Nephron (organoid): Measurements from ENCODE around the gene TP53BP1.
A peak's percentile ranks its signal among the peaks of the same experiment; 100 is the strongest.
"Not testable (repeated sequence)": the region's sequence is repeated elsewhere in the genome, so short reads cannot be mapped to it uniquely, and the experiment has no call there.

ENCODE experiments used
- H3K27ac Mint-ChIP-seq, 3 experiments: 2 replicates each; pipeline ENCODE4 v1.8.0; 2020; ENCODE audit warnings: mixed read lengths in 3 of 3, mild to moderate bottlenecking in 2 of 3, moderate library complexity in 1 of 3
- H3K27me3 Mint-ChIP-seq: 2 replicates; pipeline ENCODE4 v1.8.0; 2021; ENCODE audit warnings: low read depth, mild to moderate bottlenecking, moderate library complexity, mixed read lengths
- H3K36me3 Mint-ChIP-seq: 2 replicates; pipeline ENCODE4 v1.8.0; 2020; ENCODE audit warnings: low read depth, mixed read lengths
- H3K4me1 Mint-ChIP-seq: 2 replicates; pipeline ENCODE4 v1.8.0; 2020; ENCODE audit warnings: mixed read lengths
- H3K4me3 Mint-ChIP-seq, 3 experiments: 2 replicates each; pipeline ENCODE4 v1.8.0; 2020; ENCODE audit warnings: mild to moderate bottlenecking in 3 of 3, mixed read lengths in 3 of 3, moderate library complexity in 2 of 3
- H3K9me3 Mint-ChIP-seq: 2 replicates; pipeline ENCODE4 v1.8.0; 2020; ENCODE audit warnings: mixed read lengths
- CTCF ChIP-seq, 3 experiments: fragments of 200-600 bp; sonication (generic); IDR thresholded peaks; one replicate each; pipeline ENCODE4 v1.5.0; 2021; ENCODE audit warnings: antibody characterized with exemption in 3 of 3; ENCODE audit not compliant: unreplicated experiment in 3 of 3

Gene TP53BP1

GRCh38 chr15:43492673-43493601 is at the start of gene TP53BP1:
TSS of gene TP53BP1 (minus strand) at chr15:43493156. CDS start at chr15:43493043, 113 bp downstream.
- Mint-ChIP-seq H3K4me3 (peak within 1 kb of the TSS; percentile 90 to 93 (median 92)), H3K36me3 (peaks cover 34% of the 10 kb centered on the region), H3K27ac (peak within 1 kb of the TSS; percentile 72 to 93 (median 84)), H3K27me3 (no peaks in the 10 kb centered on the region), H3K4me1 (peaks cover 34% of the 10 kb centered on the region), H3K9me3 (no peaks in the 10 kb centered on the region)
- TF ChIP-seq CTCF (IDR thresholded peaks at IDR 0.05; ENCODE audit: unreplicated experiment in 3 of 3): no peak

- no peak overlapping the region for H3K27ac Mint-ChIP-seq
- H3K4me1 Mint-ChIP-seq: no peaks in the 10 kb centered on the region
- H3K27me3 Mint-ChIP-seq: no peaks in the 10 kb centered on the region
- peaks cover 24% of the 10 kb centered on the region for H3K36me3 Mint-ChIP-seq
- TF ChIP-seq CTCF (IDR thresholded peaks at IDR 0.05; ENCODE audit: unreplicated experiment in 3 of 3): no peak
- peaks cover 8% of the 10 kb centered on the region for H3K9me3 Mint-ChIP-seq
- no peak overlapping the region for H3K4me3 Mint-ChIP-seq
Measured at GRCh38 chr15:43541785-43542184, 48.8 kb upstream of the TP53BP1 start.

- H3K9me3 Mint-ChIP-seq: peaks cover 5% of the 10 kb centered on the region
- peaks cover 24% of the 10 kb centered on the region for H3K36me3 Mint-ChIP-seq
- H3K4me1 Mint-ChIP-seq: peaks cover 5% of the 10 kb centered on the region
- no peaks in the 10 kb centered on the region for H3K27me3 Mint-ChIP-seq
- H3K27ac Mint-ChIP-seq: no peak overlapping the region
- H3K4me3 Mint-ChIP-seq: no peak overlapping the region
- TF ChIP-seq CTCF (IDR thresholded peaks at IDR 0.05; ENCODE audit: unreplicated experiment in 3 of 3): no peak
Measured at GRCh38 chr15:43538091-43538490, 45.1 kb upstream of the TP53BP1 start.

GRCh38 chr15:43534897-43535296 is 41.9 kb upstream of the TP53BP1 start:
- peaks cover 24% of the 10 kb centered on the region for H3K36me3 Mint-ChIP-seq
- H3K4me3 Mint-ChIP-seq: no peak overlapping the region
- peaks cover 20% of the 10 kb centered on the region for H3K4me1 Mint-ChIP-seq
- H3K27me3 Mint-ChIP-seq: no peaks in the 10 kb centered on the region
- H3K27ac Mint-ChIP-seq: no peak overlapping the region
- no peak for TF ChIP-seq CTCF (IDR thresholded peaks at IDR 0.05; ENCODE audit: unreplicated experiment in 3 of 3)
- H3K9me3 Mint-ChIP-seq: no peaks in the 10 kb centered on the region

- not testable (repeated sequence) for H3K9me3 Mint-ChIP-seq, H3K27me3 Mint-ChIP-seq, H3K27ac Mint-ChIP-seq, H3K4me3 Mint-ChIP-seq
- H3K36me3 Mint-ChIP-seq: peaks cover 25% of the 10 kb centered on the region
- peaks cover 20% of the 10 kb centered on the region for H3K4me1 Mint-ChIP-seq
Measured at GRCh38 chr15:43532826-43533225, 39.9 kb upstream of the TP53BP1 start.

- Mint-ChIP-seq H3K27me3 (no peaks in the 10 kb centered on the region), H3K4me3 (no peak overlapping the region), H3K9me3 (no peaks in the 10 kb centered on the region), H3K27ac (peak overlapping the region; percentile 11 to 37 (median 25)), H3K4me1 (peaks cover 20% of the 10 kb centered on the region), H3K36me3 (peaks cover 26% of the 10 kb centered on the region)
- TF ChIP-seq CTCF (IDR thresholded peaks at IDR 0.05; ENCODE audit: unreplicated experiment in 3 of 3): no peak
Measured at GRCh38 chr15:43531018-43531670, 38.2 kb upstream of the TP53BP1 start.
